SK-N-MC (cell line): ENCODE data around the gene TGFA.

ENCODE experiments used
- DNase-seq: peaks from one replicate; pipeline ENCODE4 v3.0.0-alpha.2; 2011; ENCODE audit warnings: low read depth, low spot score
- H3K27ac ChIP-seq: fragments of 200-600 bp; sonication (generic); 2 replicates; pipeline ENCODE4 v1.5.1; 2016; ENCODE audit warnings: mixed run types
- H3K36me3 ChIP-seq: fragments of 200-600 bp; sonication (generic); 2 replicates; pipeline ENCODE4 v1.6.1; 2017; ENCODE audit warnings: antibody characterized with exemption, low read length, mixed read lengths; ENCODE audit not compliant: insufficient read depth
- H3K4me3 ChIP-seq: fragments of 200-600 bp; sonication (generic); 2 replicates; pipeline ENCODE4 v1.5.1; 2016
- H3K9ac ChIP-seq: fragments of 200-600 bp; sonication (generic); 2 replicates; pipeline ENCODE4 v1.8.0; 2017; ENCODE audit warnings: mixed run types, mixed read lengths; ENCODE audit not compliant: insufficient read length
- H3K9me3 ChIP-seq: fragments of 200-600 bp; sonication (generic); 2 replicates; pipeline ENCODE4 v1.6.1; 2017; ENCODE audit warnings: low read depth, mild to moderate bottlenecking, antibody characterized with exemption, low read length, moderate library complexity, mixed read lengths
- EZH2 ChIP-seq: fragments of 200-600 bp; sonication (generic); IDR thresholded peaks from one replicate; pipeline ENCODE4 v1.6.1; 2017; ENCODE audit warnings: antibody characterized with exemption
- FOXP2 ChIP-seq: optimal IDR thresholded peaks from 2 replicates; pipeline ENCODE3; 2011; ENCODE audit warnings: mild to moderate bottlenecking, moderate library complexity; ENCODE audit not compliant: insufficient read depth; ENCODE audit errors: extremely low read length, control extremely low read depth
- POLR2AphosphoS5 ChIP-seq: IDR thresholded peaks from 2 replicates; pipeline ENCODE4 v1.6.1; 2012; ENCODE audit warnings: mild to moderate bottlenecking, low read depth, low read length, borderline replicate concordance

TGFA gene

GRCh38 chr2:70523672-70523995, 30.0 kb downstream of the TGFA start:
- Histone ChIP-seq H3K27ac (no peak overlapping the region), H3K9ac (no peak overlapping the region), H3K9me3 (no peaks in the 10 kb centered on the region), H3K4me3 (no peak overlapping the region), H3K36me3 (no peaks in the 10 kb centered on the region)
- DNase-seq = no peak
- TF ChIP-seq POLR2AphosphoS5 (no peak), FOXP2 (no peak), EZH2 (no peak)

- Histone ChIP-seq H3K9ac (no peak overlapping the region), H3K4me3 (no peak overlapping the region), H3K36me3 (no peaks in the 10 kb centered on the region), H3K27ac (no peak overlapping the region), H3K9me3 (no peaks in the 10 kb centered on the region)
- TF ChIP-seq EZH2 (no peak), POLR2AphosphoS5 (no peak)
- DNase-seq = no peak
Observed at GRCh38 chr2:70522627-70523026, 31.0 kb downstream of the TGFA start.

- Histone ChIP-seq H3K9ac (no peak overlapping the region), H3K4me3 (no peak overlapping the region), H3K9me3 (no peaks in the 10 kb centered on the region), H3K36me3 (no peaks in the 10 kb centered on the region), H3K27ac (no peak overlapping the region)
- DNase-seq = no peak
- TF ChIP-seq POLR2AphosphoS5 = no peak
- TF ChIP-seq EZH2 = no peak
- no peak for TF ChIP-seq FOXP2
Observed at GRCh38 chr2:70520825-70521224, 32.8 kb downstream of the TGFA start.

- H3K27ac ChIP-seq = no peak overlapping the region
- H3K36me3 ChIP-seq = no peaks in the 10 kb centered on the region
- no peak overlapping the region for H3K9ac ChIP-seq
- TF ChIP-seq FOXP2 (no peak), EZH2 (no peak), POLR2AphosphoS5 (no peak)
- H3K4me3 ChIP-seq = no peak overlapping the region
- DNase-seq = no peak
- H3K9me3 ChIP-seq = no peaks in the 10 kb centered on the region
Observed at GRCh38 chr2:70519453-70519852, 34.2 kb downstream of the TGFA start.

GRCh38 chr2:70518557-70518956, 35.1 kb downstream of the TGFA start:
- Histone ChIP-seq H3K27ac (no peak overlapping the region), H3K9me3 (no peaks in the 10 kb centered on the region), H3K36me3 (no peaks in the 10 kb centered on the region)

GRCh38 chr2:70517804-70518203, 35.8 kb downstream of the TGFA start:
- Histone ChIP-seq H3K9ac (no peak overlapping the region), H3K36me3 (no peaks in the 10 kb centered on the region), H3K27ac (no peak overlapping the region), H3K4me3 (no peak overlapping the region), H3K9me3 (no peaks in the 10 kb centered on the region)
- TF ChIP-seq EZH2 (no peak), FOXP2 (no peak), POLR2AphosphoS5 (no peak)
- no peak for DNase-seq

More at GRCh38 chr2:70518557-70518956, 35.1 kb downstream of the TGFA start:
- DNase-seq = no peak
- Histone ChIP-seq H3K4me3 (no peak overlapping the region), H3K9ac (no peak overlapping the region)
- TF ChIP-seq POLR2AphosphoS5 = no peak
- TF ChIP-seq FOXP2 = no peak
- TF ChIP-seq EZH2 = no peak

GRCh38 chr2:70516596-70516995, 37.0 kb downstream of the TGFA start:
- no peak for DNase-seq
- H3K4me3 ChIP-seq = no peak overlapping the region
- H3K27ac ChIP-seq = no peak overlapping the region
- no peaks in the 10 kb centered on the region for H3K9me3 ChIP-seq
- H3K36me3 ChIP-seq = no peaks in the 10 kb centered on the region
- H3K9ac ChIP-seq = no peak overlapping the region
- TF ChIP-seq EZH2 (no peak), POLR2AphosphoS5 (no peak), FOXP2 (no peak)

GRCh38 chr2:70515938-70516337, 37.7 kb downstream of the TGFA start:
- Histone ChIP-seq H3K27ac (no peak overlapping the region), H3K36me3 (no peaks in the 10 kb centered on the region), H3K4me3 (no peak overlapping the region), H3K9ac (no peak overlapping the region), H3K9me3 (no peaks in the 10 kb centered on the region)
- TF ChIP-seq POLR2AphosphoS5 (no peak), EZH2 (no peak), FOXP2 (no peak)
- no peak for DNase-seq

GRCh38 chr2:70514612-70515055, 39.0 kb downstream of the TGFA start:
- TF ChIP-seq EZH2 (no peak), POLR2AphosphoS5 (no peak), FOXP2 (no peak)
- DNase-seq = no peak
- H3K36me3 ChIP-seq = no peaks in the 10 kb centered on the region
- H3K4me3 ChIP-seq = no peak overlapping the region
- H3K9ac ChIP-seq = no peak overlapping the region
- no peaks in the 10 kb centered on the region for H3K9me3 ChIP-seq
- H3K27ac ChIP-seq = no peak overlapping the region
